ENCODE measurements around the gene LRRC19. TPM values are rescaled to one million over a fixed set of nuclear protein-coding genes. Genes with fewer than 3 reads are reported as not detected.

LRRC19 gene
- total and polyA plus RNA-seq, 11 donors, result not detected

DNA sequence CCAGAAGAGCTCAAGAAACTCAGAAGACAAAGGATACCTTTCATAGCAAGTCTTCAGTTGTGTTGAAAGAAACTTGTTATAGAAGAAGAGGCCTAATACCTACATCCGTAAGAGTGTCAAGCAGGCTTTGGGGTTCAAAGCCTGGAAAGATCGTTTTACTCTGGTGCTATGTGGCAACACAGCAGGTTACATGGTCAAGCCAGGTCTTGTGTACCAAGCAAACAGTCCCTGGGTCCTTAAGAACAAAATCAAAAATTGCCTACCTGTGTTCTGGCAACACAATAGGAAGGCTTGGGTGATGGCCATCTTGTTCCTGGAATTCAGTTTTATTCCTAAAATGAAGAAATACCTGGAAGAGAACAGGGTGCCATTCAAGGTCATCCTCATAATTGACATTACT lies 32.0 kb upstream of the LRRC19 start:
- DNase-seq, result no peak
- WGBS, 4 donors, result 90 to 98% (median 96%) methylated on average over 2 of the region's 2 CpGs
- no peaks in the 10 kb centered on the region for H3K9me3 ChIP-seq
- H3K4me1 ChIP-seq, result no peaks in the 10 kb centered on the region
- TF ChIP-seq, protein P1, sequence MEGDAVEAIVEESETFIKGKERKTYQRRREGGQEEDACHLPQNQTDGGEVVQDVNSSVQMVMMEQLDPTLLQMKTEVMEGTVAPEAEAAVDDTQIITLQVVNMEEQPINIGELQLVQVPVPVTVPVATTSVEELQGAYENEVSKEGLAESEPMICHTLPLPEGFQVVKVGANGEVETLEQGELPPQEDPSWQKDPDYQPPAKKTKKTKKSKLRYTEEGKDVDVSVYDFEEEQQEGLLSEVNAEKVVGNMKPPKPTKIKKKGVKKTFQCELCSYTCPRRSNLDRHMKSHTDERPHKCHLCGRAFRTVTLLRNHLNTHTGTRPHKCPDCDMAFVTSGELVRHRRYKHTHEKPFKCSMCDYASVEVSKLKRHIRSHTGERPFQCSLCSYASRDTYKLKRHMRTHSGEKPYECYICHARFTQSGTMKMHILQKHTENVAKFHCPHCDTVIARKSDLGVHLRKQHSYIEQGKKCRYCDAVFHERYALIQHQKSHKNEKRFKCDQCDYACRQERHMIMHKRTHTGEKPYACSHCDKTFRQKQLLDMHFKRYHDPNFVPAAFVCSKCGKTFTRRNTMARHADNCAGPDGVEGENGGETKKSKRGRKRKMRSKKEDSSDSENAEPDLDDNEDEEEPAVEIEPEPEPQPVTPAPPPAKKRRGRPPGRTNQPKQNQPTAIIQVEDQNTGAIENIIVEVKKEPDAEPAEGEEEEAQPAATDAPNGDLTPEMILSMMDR (IDR thresholded peaks at IDR 0.05), result no peak
- TF ChIP-seq POLR2A (IDR thresholded peaks at IDR 0.05), result no peak
- H3K36me3 ChIP-seq, result peaks cover 0 to 10% (median 0%) of the 10 kb centered on the region in 9 donors
- H3K27ac ChIP-seq, result no peak overlapping the region
- no peaks in the 10 kb centered on the region for H3K27me3 ChIP-seq
- no peak for ATAC-seq
- no peak overlapping the region for H3K4me3 ChIP-seq
- intact Hi-C loops (cut with DNase I), result loop anchor here in 7 of 10 donors (5.0 to 10.0 kb wide), 5 partner anchors 57 to 507 kb away; no protein-coding TSS in a partner anchor

DNA sequence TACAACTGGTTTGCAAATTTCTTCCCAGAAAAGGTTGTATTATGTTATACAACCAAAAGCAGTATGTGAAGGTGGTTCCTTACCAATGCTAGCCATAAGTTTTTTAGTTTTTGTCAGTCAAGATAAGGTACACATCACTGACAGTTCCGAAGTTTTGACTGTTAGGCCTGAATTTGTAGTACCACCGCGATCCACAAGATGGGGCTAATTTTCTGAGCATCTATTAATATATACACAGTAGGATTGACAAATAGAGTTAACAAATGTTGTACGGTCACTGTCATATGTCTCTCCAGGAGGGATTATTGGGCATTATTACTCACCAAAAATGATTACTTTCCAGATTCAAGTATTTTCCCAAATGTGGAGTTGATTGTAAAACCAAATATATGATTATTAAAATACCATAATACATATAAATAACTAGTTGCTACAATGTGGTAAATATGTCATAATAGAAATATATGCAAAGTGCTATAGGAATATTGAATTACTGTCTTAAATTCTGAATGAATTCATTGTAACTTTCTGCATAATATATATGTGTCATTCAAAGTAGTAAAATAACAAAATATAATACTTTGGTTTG lies 28.4 kb upstream of the LRRC19 start:
- 3 to 8% (median 3%) methylated on average over 4 of the region's 4 CpGs for WGBS, 4 donors
- Histone ChIP-seq H3K36me3 (peaks cover 0 to 12% (median 0%) of the 10 kb centered on the region in 9 donors), H3K4me1 (no peaks in the 10 kb centered on the region), H3K27me3 (no peaks in the 10 kb centered on the region), H3K4me3 (no peak overlapping the region), H3K27ac (no peak overlapping the region), H3K9me3 (no peaks in the 10 kb centered on the region)
- DNase-seq, result peak in 4 of 5 donors; percentile 21 to 39 (median 37)
- TF ChIP-seq POLR2A (IDR thresholded peaks at IDR 0.05), result no peak
- TF ChIP-seq, protein P1 (IDR thresholded peaks at IDR 0.05), result peak; percentile 73 to 92 (median 80)
- intact Hi-C loops (cut with DNase I), result loop anchor here (1.0 to 10.0 kb wide), 8 partner anchors 61 to 511 kb away; no protein-coding TSS in a partner anchor
- ATAC-seq, result peak in 3 of 4 donors; percentile 51 to 68 (median 53)

DNA sequence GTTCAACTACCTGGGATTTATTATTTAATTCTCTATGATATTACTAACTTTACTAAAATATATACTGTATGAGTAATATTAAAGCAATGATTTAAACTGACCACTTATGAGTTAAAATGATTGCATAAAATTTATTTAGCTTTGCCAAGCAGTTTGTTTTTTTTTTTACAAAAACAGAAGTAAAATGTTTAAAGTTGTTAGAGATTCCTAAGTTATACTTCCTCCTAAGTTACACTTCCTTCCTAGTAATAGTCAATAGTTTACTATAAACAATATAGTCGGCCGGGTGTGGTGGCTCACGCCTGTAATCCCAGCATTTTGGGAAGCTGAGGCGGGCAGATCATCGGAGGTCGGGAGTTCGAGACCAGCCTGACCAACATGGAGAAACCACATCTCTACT lies 23.7 kb upstream of the LRRC19 start:
- no peaks in the 10 kb centered on the region for H3K27me3 ChIP-seq
- no peak for DNase-seq

GRCh38 chr9:27022920-27023319 lies 17.4 kb upstream of the LRRC19 start:
- intact Hi-C loops (cut with DNase I), result loop anchor here in 1 of 10 donors (10.0 kb wide), 1 partner anchor 532 kb away; no protein-coding TSS in a partner anchor
- Histone ChIP-seq H3K9me3 (peaks cover 0 to 5% (median 0%) of the 10 kb centered on the region in 12 donors), H3K4me1 (no peaks in the 10 kb centered on the region), H3K27me3 (no peaks in the 10 kb centered on the region), H3K4me3 (no peak overlapping the region), H3K27ac (no peak overlapping the region), H3K36me3 (peaks cover 0 to 56% (median 17%) of the 10 kb centered on the region in 9 donors)
- no peak for DNase-seq
- no peak for ATAC-seq
- WGBS, 4 donors, result 89 to 99% (median 97%) methylated on average over 5 of the region's 5 CpGs
- TF ChIP-seq, protein P1 (IDR thresholded peaks at IDR 0.05), result no peak
- TF ChIP-seq POLR2A (IDR thresholded peaks at IDR 0.05), result no peak

More for the DNA sequence above, 23.7 kb upstream of the LRRC19 start:
- TF ChIP-seq POLR2A (IDR thresholded peaks at IDR 0.05), result no peak
- TF ChIP-seq, protein P1 (IDR thresholded peaks at IDR 0.05), result no peak
- Histone ChIP-seq H3K4me1 (no peaks in the 10 kb centered on the region), H3K4me3 (no peak overlapping the region), H3K27ac (no peak overlapping the region), H3K9me3 (peaks cover 0 to 5% (median 0%) of the 10 kb centered on the region in 12 donors), H3K36me3 (peaks cover 0 to 16% (median 9%) of the 10 kb centered on the region in 9 donors)
- intact Hi-C loops (cut with DNase I), result loop anchor here in 1 of 10 donors (10.0 kb wide), 1 partner anchor 526 kb away; no protein-coding TSS in a partner anchor
- ATAC-seq, result no peak
- 85 to 95% (median 92%) methylated on average over 7 of the region's 7 CpGs for WGBS, 4 donors
